Effector memory CD4-positive, alpha-beta T cell (primary cell): ENCODE data around the gene DUSP14.

Experiments
- DNase-seq, 3 donors: peaks; one replicate each; pipeline ENCODE4 v3.0.0-alpha.2; 2020
- H3K27ac ChIP-seq: 2 replicates; pipeline ENCODE4 v1.7.0; 2013; ENCODE audit warnings: mild to moderate bottlenecking, low read length, moderate library complexity; ENCODE audit not compliant: insufficient read depth, poor library complexity, severe bottlenecking
- H3K27me3 ChIP-seq: replicated peaks from 2 replicates; pipeline ENCODE4 v1.7.0; 2013; ENCODE audit warnings: mild to moderate bottlenecking, low read length; ENCODE audit not compliant: insufficient read depth, control insufficient read depth, poor library complexity, severe bottlenecking
- H3K36me3 ChIP-seq: 2 replicates; pipeline ENCODE4 v1.7.0; 2013; ENCODE audit warnings: mild to moderate bottlenecking, low read length, moderate library complexity; ENCODE audit not compliant: control insufficient read depth, insufficient read depth
- H3K4me1 ChIP-seq: 2 replicates; pipeline ENCODE4 v1.7.0; 2013; ENCODE audit warnings: low read length, mild to moderate bottlenecking; ENCODE audit not compliant: control insufficient read depth, insufficient read depth, poor library complexity, severe bottlenecking
- H3K4me3 ChIP-seq: 2 replicates; pipeline ENCODE4 v1.7.0; 2013; ENCODE audit warnings: low read length, low read depth, mild to moderate bottlenecking; ENCODE audit not compliant: insufficient read depth, poor library complexity, severe bottlenecking
- H3K9me3 ChIP-seq: 2 replicates; pipeline ENCODE4 v1.7.0; 2013; ENCODE audit warnings: mild to moderate bottlenecking, low read length, moderate library complexity; ENCODE audit not compliant: control insufficient read depth

The DUSP14 gene

DNA sequence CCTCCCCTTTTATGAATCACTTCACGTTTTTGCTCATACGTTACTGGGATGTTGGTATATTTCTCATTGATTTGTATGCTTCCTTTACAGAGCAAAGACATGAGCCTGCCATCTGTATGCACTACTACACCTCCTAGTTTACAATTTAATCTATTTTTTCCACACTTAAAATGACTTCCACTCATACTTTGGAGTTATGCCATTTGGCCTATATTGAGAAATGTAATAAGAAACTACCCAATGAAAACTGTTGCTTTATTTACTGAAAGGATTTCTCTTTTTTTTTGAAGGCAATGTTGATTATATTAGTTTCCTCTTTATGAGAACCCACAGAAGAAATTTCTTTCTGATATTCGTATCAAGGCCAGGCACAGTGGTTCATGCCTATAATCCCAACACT is 43.1 kb downstream of the DUSP14 start:
- DNase-seq = no peak
- Histone ChIP-seq H3K27me3 (no peaks in the 10 kb centered on the region), H3K36me3 (peaks cover 75% of the 10 kb centered on the region)

DNA sequence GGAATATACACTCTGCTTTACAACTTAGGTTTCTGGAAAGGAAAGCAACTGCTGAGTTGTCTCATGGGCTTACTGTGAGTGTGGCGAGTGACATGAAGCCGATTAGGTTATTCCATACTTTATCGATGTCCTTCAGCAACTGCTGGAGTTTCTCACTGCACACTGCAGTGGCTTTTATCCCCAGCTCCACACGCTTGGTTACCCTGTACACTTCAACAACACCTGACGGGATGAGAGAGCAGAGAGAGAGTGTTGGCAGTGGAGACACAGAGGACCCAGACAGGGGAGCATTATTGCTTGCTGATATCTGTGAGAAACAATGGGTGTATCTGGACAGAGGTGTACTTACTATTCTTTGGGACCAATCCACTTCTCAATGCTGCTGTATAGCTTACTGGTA is 46.2 kb downstream of the DUSP14 start:
- Histone ChIP-seq H3K36me3 (peaks cover 80% of the 10 kb centered on the region), H3K9me3 (no peaks in the 10 kb centered on the region), H3K27ac (no peak overlapping the region), H3K4me3 (no peak overlapping the region), H3K4me1 (no peaks in the 10 kb centered on the region), H3K27me3 (no peaks in the 10 kb centered on the region)
- DNase-seq = no peak

More for the DNA sequence above, 43.1 kb downstream of the DUSP14 start:
- H3K9me3 ChIP-seq = no peaks in the 10 kb centered on the region
- H3K27ac ChIP-seq = no peak overlapping the region
- H3K4me3 ChIP-seq = no peak overlapping the region
- no peaks in the 10 kb centered on the region for H3K4me1 ChIP-seq

DNA sequence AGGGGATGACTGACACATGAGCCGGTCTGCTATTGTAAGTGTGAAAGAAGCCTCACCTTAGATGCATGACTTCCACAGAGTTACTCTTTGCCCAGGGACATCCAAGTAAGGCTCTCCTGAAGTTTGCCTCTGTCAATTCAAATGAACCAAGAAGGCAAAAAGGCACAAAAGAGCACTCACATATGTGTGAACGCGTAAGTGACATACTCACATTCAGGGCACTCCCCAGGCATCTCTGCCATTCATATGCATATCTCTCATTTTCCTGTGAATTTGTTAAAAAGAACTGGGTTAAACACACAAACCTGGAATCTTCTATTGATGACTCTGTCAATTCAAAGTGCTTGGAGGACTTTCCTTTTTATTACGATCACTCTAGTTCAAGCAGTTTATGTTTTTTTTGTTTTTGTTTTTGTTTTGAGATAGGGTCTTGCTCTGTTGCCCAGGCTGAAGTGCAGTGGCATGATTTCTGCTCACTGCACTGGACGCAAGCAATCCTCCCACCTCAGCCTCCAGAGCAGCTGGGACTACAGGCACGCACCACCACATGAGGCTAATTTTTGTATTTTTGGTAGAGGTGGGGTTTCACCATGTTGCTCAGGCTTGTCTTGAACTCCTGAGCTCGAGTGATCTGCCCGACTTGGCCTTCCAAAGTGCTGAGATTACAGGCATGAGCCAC is 49.4 kb downstream of the DUSP14 start:
- no peaks in the 10 kb centered on the region for H3K27me3 ChIP-seq
- H3K27ac ChIP-seq = no peak overlapping the region
- peaks cover 88% of the 10 kb centered on the region for H3K36me3 ChIP-seq
- no peaks in the 10 kb centered on the region for H3K9me3 ChIP-seq
- H3K4me1 ChIP-seq = no peaks in the 10 kb centered on the region
- H3K4me3 ChIP-seq = no peak overlapping the region
- DNase-seq = no peak

DNA sequence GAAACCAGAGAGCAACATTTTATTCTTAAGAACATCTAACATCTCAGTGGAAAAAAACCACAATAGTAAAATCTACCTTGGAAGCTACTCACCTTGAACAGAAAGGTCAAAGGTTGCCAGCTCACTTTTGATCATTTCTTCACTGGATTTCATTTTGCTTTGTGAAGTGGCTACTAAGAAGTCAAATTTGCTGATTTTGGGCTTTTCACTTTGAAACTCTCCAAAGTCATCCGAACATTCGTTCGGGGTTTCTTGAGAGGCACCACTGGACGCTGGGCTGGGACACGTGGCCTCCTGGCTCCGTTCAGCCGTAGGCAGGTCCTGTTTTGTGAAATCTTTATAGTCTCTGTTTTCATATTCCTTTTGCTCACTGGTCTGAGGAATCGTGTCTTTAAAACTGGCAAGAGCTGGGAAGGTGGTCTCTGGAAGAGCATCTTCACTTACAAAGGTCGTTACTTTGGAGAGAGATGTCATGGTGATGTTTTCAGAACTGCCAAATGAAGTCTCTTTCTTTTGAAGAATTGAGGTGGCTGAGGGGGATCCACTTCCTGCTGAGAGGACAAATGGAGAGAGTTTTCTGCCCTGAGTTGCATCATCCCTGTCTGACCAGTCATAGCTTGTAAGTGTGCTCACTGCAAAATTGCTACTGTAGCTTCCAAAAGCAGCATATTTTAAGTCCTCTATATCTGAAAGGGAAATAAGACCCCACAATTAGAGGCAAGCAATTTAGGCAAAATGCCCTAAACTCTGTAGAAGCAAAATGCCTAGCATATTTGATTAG is 52.4 kb downstream of the DUSP14 start:
- no peaks in the 10 kb centered on the region for H3K27me3 ChIP-seq
- H3K4me3 ChIP-seq = no peak overlapping the region
- H3K4me1 ChIP-seq = no peaks in the 10 kb centered on the region
- peaks cover 61% of the 10 kb centered on the region for H3K36me3 ChIP-seq
- no peak for DNase-seq
- H3K27ac ChIP-seq = no peak overlapping the region
- no peaks in the 10 kb centered on the region for H3K9me3 ChIP-seq

DNA sequence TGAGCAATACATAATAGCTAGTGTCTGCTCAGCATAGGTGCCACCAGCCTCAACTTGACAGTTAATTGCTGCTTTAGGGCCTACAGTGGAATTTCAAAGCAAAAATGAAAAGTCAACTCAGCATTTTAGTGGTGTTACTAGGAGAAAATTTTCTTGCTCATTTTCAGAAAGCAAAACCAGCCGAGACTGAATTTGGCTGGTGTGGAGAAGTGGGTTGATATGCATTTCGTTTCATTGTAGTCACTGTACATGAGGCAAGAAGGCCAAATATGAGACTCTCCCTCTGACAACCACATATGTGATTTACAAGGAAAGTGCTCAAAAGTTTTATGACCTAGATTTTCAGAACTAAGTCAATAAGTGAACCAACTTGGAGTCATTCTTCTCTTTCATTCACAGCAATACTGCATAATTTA is 54.0 kb downstream of the DUSP14 start:
- H3K4me3 ChIP-seq = no peak overlapping the region
- no peaks in the 10 kb centered on the region for H3K27me3 ChIP-seq
- H3K36me3 ChIP-seq = peaks cover 45% of the 10 kb centered on the region
- no peaks in the 10 kb centered on the region for H3K4me1 ChIP-seq
- H3K9me3 ChIP-seq = no peaks in the 10 kb centered on the region
- DNase-seq = no peak
- H3K27ac ChIP-seq = no peak overlapping the region

DNA sequence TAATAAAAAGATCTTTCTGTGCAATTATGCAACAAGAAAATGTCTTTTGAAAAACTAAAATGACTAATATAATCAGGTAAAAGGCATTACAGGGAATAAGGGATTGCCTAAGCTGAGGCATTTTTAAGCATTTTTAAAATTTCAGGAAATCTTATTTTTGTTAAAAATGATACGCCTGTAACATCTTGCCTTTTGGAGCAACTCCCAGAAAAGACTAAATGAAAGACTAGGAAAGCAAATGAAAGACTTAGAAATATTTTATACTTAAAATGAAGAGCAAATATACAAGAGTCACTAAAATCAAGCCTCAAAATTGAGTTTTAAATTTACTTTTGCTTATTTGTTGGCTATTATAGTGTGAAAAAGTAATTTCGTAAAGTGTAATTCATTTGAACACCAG is 55.8 kb downstream of the DUSP14 start:
- no peaks in the 10 kb centered on the region for H3K9me3 ChIP-seq
- peaks cover 40% of the 10 kb centered on the region for H3K36me3 ChIP-seq
- no peak for DNase-seq
- H3K27ac ChIP-seq = no peak overlapping the region
- no peaks in the 10 kb centered on the region for H3K4me1 ChIP-seq
- H3K4me3 ChIP-seq = no peak overlapping the region
- H3K27me3 ChIP-seq = no peaks in the 10 kb centered on the region

DNA sequence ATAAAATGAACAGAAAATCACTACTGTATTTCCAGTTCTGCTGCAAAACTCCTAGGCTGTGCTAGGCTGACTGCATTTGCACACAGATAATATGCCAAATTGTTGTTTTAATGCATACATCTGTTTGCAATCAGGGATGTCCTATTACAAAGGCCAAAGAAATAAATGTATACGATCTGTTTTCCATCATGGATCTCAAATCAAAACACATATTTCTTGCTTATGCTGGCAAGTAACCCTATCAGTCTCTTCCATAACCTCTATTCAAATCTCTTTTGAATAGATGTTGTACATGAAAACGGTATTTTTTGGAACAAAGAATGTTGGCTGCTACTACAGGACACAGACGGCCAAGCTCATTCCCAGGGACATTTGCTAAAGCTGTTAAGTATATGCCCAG is 56.6 kb downstream of the DUSP14 start:
- Histone ChIP-seq H3K36me3 (peaks cover 39% of the 10 kb centered on the region), H3K27ac (no peak overlapping the region), H3K9me3 (no peaks in the 10 kb centered on the region), H3K27me3 (no peaks in the 10 kb centered on the region), H3K4me3 (no peak overlapping the region), H3K4me1 (no peaks in the 10 kb centered on the region)
- no peak for DNase-seq

DNA sequence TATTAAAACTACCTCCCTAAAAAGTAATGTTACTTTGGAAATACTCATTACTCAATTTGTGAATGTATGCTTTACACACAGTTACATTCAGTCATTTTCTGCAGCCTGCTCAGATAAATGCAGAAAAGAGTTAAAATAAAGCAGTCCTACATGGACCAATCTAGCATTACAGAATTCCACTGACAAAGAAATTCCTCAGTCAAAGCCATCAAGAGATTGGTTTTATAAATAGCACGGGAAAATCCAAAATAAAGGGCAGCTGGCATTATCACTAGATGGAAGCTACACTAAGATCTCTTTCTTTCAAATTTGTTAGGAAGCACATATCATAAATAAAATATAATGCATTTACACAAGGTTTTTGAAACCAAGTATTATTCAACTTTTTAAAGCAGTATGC is 58.3 kb downstream of the DUSP14 start:
- H3K27me3 ChIP-seq = no peaks in the 10 kb centered on the region
- H3K9me3 ChIP-seq = no peaks in the 10 kb centered on the region
- no peak overlapping the region for H3K4me3 ChIP-seq
- peaks cover 24% of the 10 kb centered on the region for H3K36me3 ChIP-seq
- no peak for DNase-seq
- H3K4me1 ChIP-seq = peaks cover 5% of the 10 kb centered on the region
- no peak overlapping the region for H3K27ac ChIP-seq

DNA sequence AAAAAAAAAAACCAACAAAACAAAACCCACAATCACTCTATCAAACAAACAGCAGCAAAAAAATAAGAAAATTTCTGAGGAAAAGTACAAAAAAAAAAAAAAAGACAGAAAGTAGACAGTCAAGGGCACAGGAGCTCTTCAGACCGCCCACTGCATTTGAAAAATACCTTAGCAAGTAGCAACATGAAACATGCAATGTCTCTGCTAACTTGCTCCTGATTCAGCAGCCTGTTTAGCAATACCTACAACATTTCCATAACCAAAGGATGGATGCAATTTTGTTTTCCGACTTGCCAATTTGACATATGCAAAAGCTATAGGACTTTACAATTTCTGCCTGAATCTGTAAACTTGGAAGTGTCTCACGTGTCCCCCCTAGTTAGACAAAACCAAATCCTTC is 62.1 kb downstream of the DUSP14 start:
- H3K9me3 ChIP-seq = no peaks in the 10 kb centered on the region
- H3K4me3 ChIP-seq = no peak overlapping the region
- H3K27me3 ChIP-seq = no peaks in the 10 kb centered on the region
- H3K27ac ChIP-seq = no peak overlapping the region
- H3K4me1 ChIP-seq = peaks cover 6% of the 10 kb centered on the region
- no peak for DNase-seq
- peaks cover 41% of the 10 kb centered on the region for H3K36me3 ChIP-seq

DNA sequence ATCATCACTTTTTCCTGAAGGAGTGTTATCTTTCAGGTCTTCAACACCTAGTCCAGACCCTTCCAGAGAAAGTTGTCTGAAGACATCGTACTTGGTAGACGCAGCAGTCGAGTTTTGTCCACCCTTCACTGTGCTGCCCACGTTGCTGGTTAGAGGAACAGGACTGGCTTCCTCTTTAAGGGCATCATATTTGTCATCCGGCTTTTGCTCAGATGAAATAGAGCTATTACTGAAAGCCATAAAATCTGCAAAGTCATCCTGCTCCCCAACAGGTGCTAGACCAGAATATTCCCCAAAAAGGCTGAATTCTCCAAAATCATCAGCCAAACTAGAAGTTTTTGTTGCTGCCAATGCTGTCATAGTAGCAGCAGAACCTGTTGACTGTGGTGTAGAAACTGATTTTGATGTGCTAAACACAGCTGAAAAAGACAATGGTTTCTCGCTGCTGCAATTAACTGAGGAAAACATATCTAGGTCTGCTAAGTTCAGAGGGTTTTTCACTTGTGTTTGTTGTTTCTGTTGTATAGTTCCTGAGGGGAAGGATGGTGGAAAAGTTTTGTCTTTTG is 63.8 kb downstream of the DUSP14 start:
- H3K4me1 ChIP-seq = peaks cover 6% of the 10 kb centered on the region

More for the DNA sequence above, 63.8 kb downstream of the DUSP14 start:
- H3K9me3 ChIP-seq = no peaks in the 10 kb centered on the region
- H3K27ac ChIP-seq = no peak overlapping the region
- H3K4me3 ChIP-seq = no peak overlapping the region
- H3K36me3 ChIP-seq = peaks cover 53% of the 10 kb centered on the region
- DNase-seq = no peak
- H3K27me3 ChIP-seq = no peaks in the 10 kb centered on the region
